ENCODE measurements around the gene SLC1A7.

- TF ChIP-seq, protein P1, sequence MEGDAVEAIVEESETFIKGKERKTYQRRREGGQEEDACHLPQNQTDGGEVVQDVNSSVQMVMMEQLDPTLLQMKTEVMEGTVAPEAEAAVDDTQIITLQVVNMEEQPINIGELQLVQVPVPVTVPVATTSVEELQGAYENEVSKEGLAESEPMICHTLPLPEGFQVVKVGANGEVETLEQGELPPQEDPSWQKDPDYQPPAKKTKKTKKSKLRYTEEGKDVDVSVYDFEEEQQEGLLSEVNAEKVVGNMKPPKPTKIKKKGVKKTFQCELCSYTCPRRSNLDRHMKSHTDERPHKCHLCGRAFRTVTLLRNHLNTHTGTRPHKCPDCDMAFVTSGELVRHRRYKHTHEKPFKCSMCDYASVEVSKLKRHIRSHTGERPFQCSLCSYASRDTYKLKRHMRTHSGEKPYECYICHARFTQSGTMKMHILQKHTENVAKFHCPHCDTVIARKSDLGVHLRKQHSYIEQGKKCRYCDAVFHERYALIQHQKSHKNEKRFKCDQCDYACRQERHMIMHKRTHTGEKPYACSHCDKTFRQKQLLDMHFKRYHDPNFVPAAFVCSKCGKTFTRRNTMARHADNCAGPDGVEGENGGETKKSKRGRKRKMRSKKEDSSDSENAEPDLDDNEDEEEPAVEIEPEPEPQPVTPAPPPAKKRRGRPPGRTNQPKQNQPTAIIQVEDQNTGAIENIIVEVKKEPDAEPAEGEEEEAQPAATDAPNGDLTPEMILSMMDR (IDR thresholded peaks at IDR 0.05; ENCODE audit: low read depth, low read length, missing input control): no peak
- TF ChIP-seq RXRA (IDR thresholded peaks at IDR 0.05) (no peak), ATF3 (IDR thresholded peaks at IDR 0.05) (no peak), MAX (IDR thresholded peaks at IDR 0.05) (no peak), ZBTB33 (IDR thresholded peaks at IDR 0.05) (no peak), GABPA (IDR thresholded peaks at IDR 0.05 in 1 of 2, conservative IDR thresholded peaks at IDR 0.05 in 1 of 2) (no peak), EGR1 (IDR thresholded peaks at IDR 0.05; ENCODE audit: low read depth in 2 of 2) (no peak)
- TF ChIP-seq, protein P2, sequence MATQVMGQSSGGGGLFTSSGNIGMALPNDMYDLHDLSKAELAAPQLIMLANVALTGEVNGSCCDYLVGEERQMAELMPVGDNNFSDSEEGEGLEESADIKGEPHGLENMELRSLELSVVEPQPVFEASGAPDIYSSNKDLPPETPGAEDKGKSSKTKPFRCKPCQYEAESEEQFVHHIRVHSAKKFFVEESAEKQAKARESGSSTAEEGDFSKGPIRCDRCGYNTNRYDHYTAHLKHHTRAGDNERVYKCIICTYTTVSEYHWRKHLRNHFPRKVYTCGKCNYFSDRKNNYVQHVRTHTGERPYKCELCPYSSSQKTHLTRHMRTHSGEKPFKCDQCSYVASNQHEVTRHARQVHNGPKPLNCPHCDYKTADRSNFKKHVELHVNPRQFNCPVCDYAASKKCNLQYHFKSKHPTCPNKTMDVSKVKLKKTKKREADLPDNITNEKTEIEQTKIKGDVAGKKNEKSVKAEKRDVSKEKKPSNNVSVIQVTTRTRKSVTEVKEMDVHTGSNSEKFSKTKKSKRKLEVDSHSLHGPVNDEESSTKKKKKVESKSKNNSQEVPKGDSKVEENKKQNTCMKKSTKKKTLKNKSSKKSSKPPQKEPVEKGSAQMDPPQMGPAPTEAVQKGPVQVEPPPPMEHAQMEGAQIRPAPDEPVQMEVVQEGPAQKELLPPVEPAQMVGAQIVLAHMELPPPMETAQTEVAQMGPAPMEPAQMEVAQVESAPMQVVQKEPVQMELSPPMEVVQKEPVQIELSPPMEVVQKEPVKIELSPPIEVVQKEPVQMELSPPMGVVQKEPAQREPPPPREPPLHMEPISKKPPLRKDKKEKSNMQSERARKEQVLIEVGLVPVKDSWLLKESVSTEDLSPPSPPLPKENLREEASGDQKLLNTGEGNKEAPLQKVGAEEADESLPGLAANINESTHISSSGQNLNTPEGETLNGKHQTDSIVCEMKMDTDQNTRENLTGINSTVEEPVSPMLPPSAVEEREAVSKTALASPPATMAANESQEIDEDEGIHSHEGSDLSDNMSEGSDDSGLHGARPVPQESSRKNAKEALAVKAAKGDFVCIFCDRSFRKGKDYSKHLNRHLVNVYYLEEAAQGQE (IDR thresholded peaks at IDR 0.05): no peak
These were observed 70.5 kb downstream of the SLC1A7 start for GRCh38 chr1:53071915-53072314.
